GM20431 (cell line): ENCODE measurements around the gene ZNF473.
"Not testable (repeated sequence)": the region's sequence is repeated elsewhere in the genome, so short reads cannot be mapped to it uniquely, and the experiment has no call there.

Source experiments
- in situ Hi-C: fragments of 300-500 bp; cut with MseI, MboI; formaldehyde crosslinking; loops from one replicate; pipeline ENCODE4 v1.15.0; 2020; ENCODE audit warnings: low sequenced_read_pairs; ENCODE audit not compliant: unreplicated experiment

ZNF473 gene

DNA sequence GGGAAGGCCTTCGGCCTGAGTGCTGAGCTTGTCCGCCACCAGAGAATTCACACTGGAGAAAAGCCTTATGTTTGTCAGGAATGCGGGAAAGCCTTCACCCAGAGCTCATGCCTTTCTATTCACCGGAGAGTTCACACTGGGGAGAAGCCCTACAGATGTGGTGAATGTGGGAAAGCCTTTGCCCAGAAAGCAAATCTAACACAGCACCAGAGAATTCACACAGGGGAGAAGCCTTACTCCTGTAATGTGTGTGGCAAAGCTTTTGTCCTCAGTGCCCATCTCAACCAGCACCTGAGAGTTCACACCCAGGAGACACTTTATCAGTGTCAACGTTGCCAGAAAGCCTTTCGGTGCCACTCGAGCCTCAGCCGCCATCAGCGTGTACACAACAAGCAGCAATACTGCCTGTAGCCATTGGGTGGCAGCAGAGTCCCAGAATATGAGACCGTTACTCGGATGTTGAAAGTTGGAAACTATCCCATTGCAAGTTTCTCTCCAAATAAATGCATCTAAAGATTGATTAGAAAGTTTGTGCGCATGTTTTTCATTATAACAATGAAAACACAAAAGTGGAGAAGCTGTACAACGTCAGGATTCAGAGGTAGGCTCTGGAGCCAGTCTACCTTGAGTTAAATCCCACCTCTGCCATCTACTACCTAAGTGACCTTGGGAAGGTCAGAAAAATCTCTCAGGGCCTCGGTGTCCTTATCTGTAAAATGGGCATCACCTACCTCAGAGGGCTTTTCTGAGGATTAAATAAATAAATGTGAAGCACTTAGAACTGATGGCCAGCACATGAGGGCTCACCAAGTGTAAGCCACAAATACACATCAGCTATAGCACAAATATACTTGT, 21.1 kb downstream of the ZNF473 start:
- in situ Hi-C loops, result no loop called here

DNA sequence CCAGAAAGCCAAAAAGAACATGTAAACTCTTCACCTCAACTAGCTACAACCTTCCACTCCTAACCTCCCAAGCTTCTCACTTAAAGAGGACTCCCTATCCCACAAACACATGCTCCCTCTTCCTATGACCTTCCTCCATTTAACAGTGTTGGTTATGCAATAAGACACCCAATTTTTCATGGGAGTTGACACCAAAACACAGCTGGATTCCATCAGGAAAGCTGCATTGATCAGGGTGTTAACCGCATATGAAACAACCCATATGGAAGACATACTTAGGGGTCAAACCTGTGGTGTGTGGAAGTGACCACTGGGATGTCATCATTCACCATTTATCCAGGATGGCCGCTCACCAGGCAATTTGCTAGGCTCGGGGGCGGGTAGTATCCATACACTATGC, 21.9 kb downstream of the ZNF473 start:
- in situ Hi-C loops, result no loop called here

DNA sequence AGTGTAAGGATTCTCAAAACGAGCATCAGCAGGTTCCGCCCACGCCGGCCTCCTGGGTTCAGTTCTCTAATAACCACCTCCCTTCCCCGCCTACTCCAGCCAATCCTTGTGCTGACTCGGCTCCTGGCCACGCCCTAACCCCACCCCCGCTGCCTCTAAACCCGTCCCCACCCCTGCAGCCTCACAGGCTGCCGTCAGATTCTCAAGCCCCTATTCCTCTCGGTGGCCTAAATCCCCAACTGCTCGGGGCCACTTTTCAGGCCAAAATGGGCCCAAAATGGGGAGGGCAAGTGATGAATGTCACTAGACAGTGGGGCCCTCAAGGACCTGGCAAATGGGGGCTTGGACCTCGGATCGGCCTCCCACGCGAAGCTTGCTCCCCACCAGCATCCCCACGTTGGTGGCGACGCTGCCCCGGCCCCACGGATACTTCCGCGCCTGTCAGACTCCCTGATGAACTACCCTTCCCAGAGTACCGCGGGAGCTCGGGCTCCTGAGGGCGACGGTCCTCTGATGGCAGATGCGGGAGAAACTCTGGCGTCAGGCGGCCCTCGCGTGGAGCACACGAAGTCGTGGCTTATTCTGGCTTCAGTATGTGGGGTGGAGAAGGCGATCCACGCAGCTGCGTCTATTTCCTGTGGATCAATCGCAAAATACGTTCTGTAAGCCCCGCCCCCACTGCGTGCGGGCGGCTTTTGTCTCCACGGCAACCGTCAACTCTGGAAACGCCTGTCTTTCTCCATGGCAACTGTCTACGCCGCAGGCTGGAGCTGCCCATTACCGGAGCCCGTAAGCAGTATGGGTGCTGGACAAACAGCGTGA, 24.8 kb downstream of the ZNF473 start:
- in situ Hi-C loops, result no loop called here

DNA sequence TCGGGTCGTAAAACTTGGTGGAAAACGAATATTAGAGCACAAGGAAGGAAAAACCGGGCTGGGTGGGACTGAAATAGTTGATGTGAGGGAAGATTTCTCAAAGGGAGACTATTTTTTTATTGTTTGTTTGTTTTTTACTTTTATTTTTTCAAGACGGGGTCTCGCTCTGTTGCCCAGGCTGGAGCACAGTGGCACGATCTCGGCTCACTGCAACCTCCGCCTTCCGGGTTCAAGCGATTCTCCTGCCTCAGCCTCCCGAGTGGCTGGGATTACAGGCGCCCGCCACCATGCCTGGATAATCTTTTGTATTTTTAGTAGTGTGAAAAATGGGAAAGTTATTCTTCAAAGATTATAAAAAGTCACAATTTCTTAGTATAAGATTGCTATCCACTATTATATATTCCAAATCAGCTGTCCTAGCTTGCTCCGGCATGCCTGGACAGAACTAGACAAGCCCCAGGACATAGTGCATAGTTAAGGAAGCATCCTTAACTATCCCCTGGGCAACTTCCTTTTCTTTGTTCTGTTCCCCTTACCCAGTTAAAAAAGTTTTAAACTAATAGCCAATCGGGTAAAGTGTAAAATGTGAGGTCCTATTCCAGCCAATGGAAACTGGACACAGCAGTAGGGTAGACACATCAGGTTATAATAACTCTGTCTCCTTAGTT, 25.6 kb downstream of the ZNF473 start:
- in situ Hi-C loops, result not testable (repeated sequence)

DNA sequence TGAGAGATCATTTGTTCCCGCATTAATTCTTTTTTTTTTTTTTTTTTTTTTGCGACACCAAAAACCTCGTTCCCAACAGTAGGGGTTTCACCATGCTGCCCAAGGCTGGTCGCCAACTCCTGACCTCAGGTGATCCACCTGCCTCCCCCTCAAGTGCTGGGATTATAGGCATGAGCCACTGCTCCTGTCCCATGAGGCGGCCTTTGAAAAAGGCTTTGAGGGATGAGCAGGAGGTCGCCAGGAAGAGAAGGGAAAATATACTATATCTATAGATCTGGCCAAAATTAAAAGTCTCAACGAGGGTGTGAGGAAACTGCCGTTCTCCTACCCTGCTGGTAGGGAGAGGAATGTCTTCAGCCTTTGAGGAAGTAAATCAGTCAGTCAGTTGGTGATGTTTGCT, 26.2 kb downstream of the ZNF473 start:
- in situ Hi-C loops, result no loop called here

DNA sequence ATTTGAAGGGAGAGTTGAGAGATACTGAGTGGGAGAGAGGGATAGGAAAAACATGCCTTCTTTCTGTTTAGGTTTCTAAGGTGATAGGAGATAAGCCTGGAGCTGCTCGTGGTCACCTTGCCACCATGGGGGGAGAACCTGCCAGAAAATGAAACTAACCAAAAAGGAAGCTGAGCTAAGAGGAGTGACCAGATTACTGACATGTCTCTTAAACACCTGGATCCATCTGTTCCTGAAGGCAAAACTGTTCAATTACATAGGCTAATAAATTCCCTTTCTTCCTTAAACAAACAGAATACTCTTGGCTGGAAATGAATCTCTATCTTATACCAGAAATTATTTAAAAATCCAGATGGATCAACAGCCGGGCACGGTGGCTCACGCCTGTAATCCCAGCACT, 27.3 kb downstream of the ZNF473 start:
- in situ Hi-C loops, result no loop called here

DNA sequence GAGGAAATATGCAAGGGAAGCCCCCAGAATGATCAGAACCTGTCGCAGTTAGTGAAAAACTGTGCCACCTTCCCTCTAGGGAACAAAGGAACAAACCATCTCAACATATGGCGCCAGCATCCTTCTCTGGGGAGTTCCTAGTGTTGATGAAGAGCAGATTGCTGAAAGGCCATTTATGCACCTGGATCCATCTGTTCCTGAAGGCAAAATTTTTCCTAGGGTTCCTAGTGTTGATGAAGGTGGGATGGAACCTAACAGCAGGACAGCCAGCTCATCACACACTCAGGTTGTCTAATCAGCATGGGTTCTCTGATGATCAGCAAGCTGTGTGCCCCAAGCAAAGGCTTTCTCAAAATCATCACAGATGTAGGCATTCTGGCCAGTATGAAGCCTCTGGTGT, 32.6 kb downstream of the ZNF473 start:
- in situ Hi-C loops, result no loop called here

DNA sequence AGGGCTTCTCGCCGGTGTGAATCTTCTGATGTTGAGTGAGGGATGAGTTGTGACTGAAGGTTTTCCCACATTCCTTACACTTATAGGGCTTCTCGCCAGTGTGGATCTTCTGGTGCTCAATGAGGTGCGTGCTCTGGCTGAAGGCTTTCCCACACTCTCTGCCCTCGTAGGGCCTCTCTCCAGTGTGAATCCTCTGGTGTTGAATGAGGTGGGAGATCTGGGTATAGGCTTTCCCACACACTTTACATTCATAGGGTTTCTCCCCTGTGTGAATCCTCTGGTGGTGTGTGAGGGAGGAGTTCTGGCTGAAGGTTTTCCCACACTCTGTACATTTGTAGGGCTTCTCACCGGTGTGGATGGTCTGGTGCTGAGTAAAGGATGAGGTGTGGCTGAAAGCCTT, 33.2 kb downstream of the ZNF473 start:
- in situ Hi-C loops, result no loop called here

DNA sequence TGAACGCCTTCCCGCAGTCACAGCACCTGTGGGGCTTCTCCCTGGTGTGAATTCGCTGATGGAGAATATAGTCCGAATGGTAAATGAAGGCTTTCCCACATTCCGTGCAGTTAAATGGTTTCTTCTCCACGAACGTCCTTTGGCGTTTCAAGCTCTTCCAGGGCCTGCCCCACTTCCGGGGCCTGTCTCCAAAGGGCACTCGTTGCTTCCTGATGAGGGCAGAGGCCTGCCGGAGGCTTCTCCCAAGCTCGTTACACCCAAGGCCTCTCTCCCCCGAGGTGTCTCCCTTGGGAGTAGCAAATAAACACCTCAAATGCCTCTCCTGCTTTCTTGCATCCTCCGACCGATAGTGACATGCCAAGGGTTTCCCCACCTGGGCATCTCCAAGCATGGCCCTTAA, 34.3 kb downstream of the ZNF473 start:
- in situ Hi-C loops, result no loop called here

DNA sequence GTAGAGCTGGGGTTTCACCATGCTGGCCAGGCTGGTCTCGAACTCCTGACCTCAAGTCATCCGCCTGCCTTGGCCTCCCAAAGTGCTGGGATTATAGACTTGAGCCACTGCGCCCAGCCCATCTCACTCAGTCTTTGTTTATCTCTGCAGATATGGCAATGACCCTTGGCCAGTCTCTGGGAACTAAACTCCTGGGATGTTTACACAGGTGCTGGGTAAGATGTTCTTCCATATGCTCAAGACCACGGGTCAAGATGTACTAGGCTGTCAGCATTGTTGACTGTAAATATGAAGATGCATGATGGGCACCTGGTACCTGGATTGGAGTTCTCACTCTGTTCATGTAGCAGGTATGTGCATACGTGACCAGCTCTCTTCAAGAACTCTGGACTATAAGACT, 35.8 kb downstream of the ZNF473 start:
- in situ Hi-C loops, result no loop called here

DNA sequence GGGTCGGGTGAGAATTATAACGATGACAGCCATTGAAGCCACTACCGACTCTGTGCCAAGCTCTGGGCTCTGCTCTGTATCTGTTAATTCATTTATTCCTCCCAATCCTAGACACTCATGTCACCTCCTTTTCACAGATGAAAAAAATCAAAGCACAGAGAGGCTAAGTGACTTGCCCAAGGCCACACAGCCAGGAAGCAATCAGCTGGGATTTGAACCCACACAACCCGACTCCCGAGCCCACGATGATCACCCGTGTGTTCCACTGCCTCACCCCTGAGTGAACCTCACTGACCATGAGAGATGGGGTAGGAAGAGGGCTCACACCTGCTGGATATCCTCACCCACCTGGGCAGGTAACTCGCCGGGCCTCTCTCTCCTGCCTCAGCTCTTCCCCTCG, 40.1 kb downstream of the ZNF473 start:
- in situ Hi-C loops, result no loop called here

DNA sequence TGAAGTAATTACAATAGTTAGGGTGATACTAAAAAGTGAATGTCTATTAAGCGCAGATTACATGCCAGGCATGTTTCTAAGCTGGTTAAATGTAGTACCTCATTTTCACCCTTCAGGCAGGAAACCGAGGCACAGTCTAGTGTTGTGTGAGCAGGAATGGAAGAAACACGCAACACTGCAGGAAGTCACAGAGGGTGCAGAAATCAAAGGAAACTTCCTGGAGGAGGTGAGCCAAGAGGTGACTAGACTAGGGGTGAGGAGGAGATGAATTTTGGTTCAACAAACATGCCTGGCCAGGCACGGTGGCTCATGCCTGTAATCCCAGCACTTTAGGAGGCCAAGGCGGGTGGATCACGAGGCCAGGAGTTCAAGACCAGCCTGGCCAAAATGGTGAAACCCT, 41.8 kb downstream of the ZNF473 start:
- in situ Hi-C loops, result no loop called here

DNA sequence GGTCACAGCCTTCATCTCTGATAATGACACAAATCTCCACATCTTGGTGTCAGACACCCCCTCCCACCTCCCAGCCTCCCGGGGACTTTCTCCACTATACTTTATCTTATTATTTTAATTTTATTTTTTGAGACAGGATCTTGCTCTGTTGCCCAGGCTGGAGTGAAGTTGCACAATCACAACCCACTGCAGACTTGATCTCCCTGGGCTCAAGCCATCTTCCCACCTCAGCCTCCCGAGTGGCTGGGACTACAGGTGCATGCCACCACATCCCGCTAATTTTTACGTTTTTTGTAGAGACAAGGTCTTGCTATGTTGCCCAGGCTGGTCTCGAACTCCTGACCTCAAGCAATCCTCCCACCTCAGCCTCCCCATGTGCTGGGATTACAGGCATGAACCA, 42.6 kb downstream of the ZNF473 start:
- in situ Hi-C loops, result not testable (repeated sequence)

DNA sequence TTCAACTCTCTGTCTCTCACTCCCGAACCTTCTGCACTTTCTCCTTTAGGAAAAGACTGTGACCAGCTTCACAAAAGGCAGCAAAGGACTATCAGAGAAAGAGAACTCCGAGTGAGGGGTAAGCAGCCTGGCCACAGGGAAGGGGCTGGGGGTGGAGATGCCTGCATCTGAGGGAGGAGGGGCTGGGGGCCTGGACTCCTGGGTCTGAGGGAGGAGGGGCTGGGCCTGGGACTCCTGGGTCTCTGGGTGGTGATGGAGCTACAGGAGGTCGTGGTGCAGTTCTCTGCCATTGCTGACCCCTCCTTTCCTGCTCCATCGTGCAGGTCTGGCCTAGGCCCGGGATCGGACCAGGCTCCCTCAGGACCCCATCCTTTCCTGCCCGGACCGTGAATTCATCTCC, 49.3 kb downstream of the ZNF473 start:
- in situ Hi-C loops, result not testable (repeated sequence)

DNA sequence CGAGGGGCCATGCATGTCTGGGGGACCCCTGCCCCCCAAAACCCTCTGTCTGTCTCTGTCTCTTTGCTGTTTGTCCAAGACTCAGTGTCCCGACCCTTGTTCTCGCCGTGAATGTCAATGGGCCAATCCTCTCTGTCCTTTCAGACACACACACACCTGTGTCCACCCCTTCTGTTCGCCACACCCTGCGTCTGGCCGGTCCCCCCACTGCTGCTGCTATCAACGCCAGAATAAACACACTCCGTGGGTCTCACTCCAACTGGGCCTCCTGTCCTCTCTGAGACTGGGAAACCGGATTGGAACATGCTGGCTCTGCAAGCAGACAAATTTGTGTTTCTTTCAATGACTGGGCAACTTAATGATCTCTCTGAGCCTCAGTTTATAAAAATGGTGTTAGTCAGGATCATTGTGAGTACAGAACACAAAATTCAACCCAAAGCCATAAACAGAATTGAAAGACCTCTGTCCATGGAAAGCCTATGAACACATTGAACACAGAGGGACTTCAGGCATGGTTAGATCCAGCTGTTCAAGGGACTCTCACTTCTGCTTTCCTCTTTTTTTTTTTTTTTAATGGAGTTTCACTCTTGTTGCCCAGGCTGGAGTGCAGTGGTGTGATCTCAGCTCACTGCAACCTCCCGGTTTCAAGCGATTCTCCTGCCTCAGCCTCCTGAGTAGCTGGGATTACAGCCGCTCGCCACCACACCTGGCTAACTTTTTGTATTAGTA, 50.0 kb downstream of the ZNF473 start:
- in situ Hi-C loops, result not testable (repeated sequence)

DNA sequence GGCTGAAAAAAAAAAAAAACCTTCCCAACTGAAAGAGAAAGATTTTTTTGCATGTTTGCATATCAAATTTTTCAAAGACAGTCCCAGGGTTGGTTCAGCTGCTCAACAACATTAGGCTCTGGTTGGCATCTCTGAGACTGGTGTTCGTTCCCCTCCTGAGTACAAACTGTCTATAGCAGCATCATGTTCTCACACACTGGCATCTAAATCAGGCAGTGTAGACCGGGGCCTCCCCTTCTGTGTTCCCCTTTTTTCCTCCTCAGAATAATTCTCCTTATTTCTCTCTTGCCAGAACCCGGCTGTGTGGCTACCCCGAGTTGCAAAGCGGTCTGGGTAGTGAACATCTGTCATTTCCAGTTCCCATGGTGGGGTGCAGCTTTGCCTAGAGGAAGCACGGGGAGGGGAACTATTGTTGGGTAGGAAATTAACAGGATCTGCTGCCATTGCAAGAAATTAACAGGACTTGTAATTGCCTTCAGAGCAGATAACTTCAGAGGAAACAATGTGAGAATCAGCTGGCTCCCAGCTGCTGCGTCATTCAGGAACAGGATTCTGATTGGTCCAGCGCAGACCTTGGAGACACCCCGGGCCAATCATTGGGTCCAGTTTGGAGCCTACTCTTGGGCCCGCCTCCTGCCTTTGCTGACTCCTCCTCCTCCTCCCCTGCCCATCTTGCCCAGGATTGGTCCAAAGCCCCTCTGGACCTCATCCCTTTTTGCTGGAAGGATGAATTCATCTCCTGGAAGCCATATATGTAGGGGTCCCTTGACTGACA, 51.0 kb downstream of the ZNF473 start:
- in situ Hi-C loops, result not testable (repeated sequence)

DNA sequence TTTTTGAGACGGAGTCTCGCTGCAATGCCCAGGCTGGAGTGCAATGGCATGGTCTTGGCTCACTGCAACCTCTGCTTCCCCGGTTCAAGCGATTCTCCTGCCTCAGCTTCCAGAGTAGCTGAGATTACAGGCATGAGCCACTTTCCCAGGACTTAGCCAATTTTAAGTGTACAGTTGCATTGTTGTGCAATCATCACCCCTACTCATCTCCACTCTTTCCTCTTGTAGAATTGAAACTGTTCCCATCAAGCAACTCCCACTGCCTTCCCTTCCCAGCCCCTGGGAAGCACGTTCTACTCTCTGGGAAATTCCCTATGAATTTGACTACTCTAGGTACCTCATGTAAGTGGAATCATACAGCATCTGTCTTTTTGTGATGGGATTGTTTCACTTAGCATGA, 53.2 kb downstream of the ZNF473 start:
- in situ Hi-C loops, result not testable (repeated sequence)

DNA sequence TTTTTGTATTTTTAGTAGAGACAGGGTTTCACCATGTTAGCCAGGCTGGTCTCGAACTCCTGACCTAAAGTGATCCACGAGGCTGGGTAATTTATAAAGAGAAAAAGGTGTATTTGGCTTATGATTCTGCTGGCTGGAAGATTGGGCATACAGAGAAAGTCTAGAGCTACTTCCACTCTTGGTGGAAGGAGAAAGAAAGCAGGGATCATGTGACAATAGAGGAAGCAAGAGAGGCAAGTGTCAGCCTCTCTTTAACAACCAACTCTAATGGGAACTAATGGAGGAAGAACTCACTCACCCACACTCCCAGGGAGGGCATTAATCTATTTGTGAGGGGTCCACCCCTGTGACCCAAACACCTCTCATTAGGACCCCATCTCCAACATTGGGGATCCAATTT, 58.6 kb downstream of the ZNF473 start:
- in situ Hi-C loops, result not testable (repeated sequence)

DNA sequence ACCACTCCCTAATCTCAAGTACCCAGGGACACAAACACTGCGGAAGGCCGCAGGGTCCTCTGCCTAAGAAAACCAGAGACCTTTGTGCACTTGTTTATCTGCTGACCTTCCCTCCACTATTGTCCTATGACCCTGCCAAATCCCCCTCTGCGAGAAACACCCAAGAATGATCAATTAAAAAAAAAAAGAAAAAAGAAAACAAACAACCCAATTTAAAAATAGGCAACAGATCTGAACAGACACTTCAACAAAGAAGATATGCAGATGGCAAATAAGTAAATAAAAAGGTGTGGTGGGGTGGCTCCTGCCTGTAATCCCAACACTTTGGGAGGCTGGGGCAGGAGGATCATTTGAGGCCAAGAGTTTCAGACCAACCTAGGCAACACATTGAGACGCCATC, 61.3 kb downstream of the ZNF473 start:
- in situ Hi-C loops, result not testable (repeated sequence)
